HEK293 (cell line): ENCODE measurements around the gene KCNK2.

Experiments used
- CTCF ChIA-PET: fragments of 350-600 bp; formaldehyde crosslinking; extraction: SDS; loops from one replicate; lab custom pipeline; 2021; ENCODE audit warnings: antibody characterized with exemption; lab: Yijun Ruan, JAX
- POLR2A ChIA-PET: fragments of 300-600 bp; formaldehyde crosslinking; extraction: SDS; loops from one replicate; lab custom pipeline; 2020; ENCODE audit warnings: antibody characterized with exemption, inconsistent platforms; lab: Yijun Ruan, JAX
- H3K27ac ChIP-seq: fragments of 200-500 bp; sonication (Bioruptor generic); 2 replicates; pipeline ENCODE4 v1.5.1; 2014; ENCODE audit warnings: low read depth, low read length, control low read depth, inconsistent platforms; ENCODE audit errors: extremely low read depth
- H3K36me3 ChIP-seq, 2 experiments: fragments of 200-500 bp in 1 of 2; sonication (Bioruptor generic) in 1 of 2; 1 replicate in 1 of 2; 2 replicates in 1 of 2; pipeline ENCODE4 v1.5.1; 2014 to 2017; ENCODE audit warnings: inconsistent platforms in 2 of 2, low read length in 2 of 2; ENCODE audit not compliant: control insufficient read depth in 2 of 2, insufficient read depth in 1 of 2
- H3K4me1 ChIP-seq: fragments of 200-500 bp; sonication (Bioruptor generic); 2 replicates; pipeline ENCODE4 v1.5.1; 2014; ENCODE audit warnings: mild to moderate bottlenecking, low read length, inconsistent platforms; ENCODE audit not compliant: control insufficient read depth, insufficient read depth
- H3K4me3 ChIP-seq: 2 replicates; pipeline ENCODE4 v1.5.1; 2011; ENCODE audit warnings: low read depth, mild to moderate bottlenecking, control low read depth, low read length, moderate library complexity
- H3K9me3 ChIP-seq: fragments of 200-500 bp; sonication (Bioruptor generic); 2 replicates; pipeline ENCODE4 v1.5.1; 2014; ENCODE audit warnings: low read depth, low read length, inconsistent platforms; ENCODE audit not compliant: control insufficient read depth, insufficient read depth
- GLI4 ChIP-seq: fragments of 450-650 bp; formaldehyde crosslinking; IDR thresholded peaks from 2 replicates; pipeline ENCODE4 v1.5.1; 2016; ENCODE audit warnings: missing biosample characterization, missing genetic modification characterization
- HOXC10 ChIP-seq: sonication (generic); formaldehyde crosslinking; IDR thresholded peaks from 2 replicates; pipeline ENCODE4 v1.8.1; 2023; ENCODE audit warnings: mild to moderate bottlenecking, missing genetic modification reagents
- MZF1 ChIP-seq: fragments of 450-650 bp; formaldehyde crosslinking; IDR thresholded peaks from 2 replicates; pipeline ENCODE4 v1.5.1; 2017; ENCODE audit warnings: missing biosample characterization, missing genetic modification characterization, borderline replicate concordance
- PATZ1 ChIP-seq: fragments of 450-650 bp; formaldehyde crosslinking; IDR thresholded peaks from 2 replicates; pipeline ENCODE4 v1.5.1; 2016; ENCODE audit warnings: missing biosample characterization, missing genetic modification characterization
- PRDM4 ChIP-seq: fragments of 450-650 bp; formaldehyde crosslinking; IDR thresholded peaks from 2 replicates; pipeline ENCODE4 v1.5.1; 2017; ENCODE audit warnings: missing biosample characterization, missing genetic modification characterization
- REPIN1 ChIP-seq: fragments of 450-650 bp; formaldehyde crosslinking; IDR thresholded peaks from 2 replicates; pipeline ENCODE4 v1.5.1; 2017; ENCODE audit warnings: missing biosample characterization, missing genetic modification characterization, low read depth
- SCRT1 ChIP-seq: fragments of 450-650 bp; formaldehyde crosslinking; IDR thresholded peaks from 2 replicates; pipeline ENCODE4 v1.5.1; 2016; ENCODE audit warnings: missing biosample characterization, missing genetic modification characterization, borderline replicate concordance
- SP3 ChIP-seq: fragments of 450-650 bp; formaldehyde crosslinking; IDR thresholded peaks from 2 replicates; pipeline ENCODE4 v1.5.1; 2016; ENCODE audit warnings: missing biosample characterization, missing genetic modification characterization
- ZBTB11 ChIP-seq: fragments of 450-650 bp; formaldehyde crosslinking; conservative IDR thresholded peaks from 2 replicates; pipeline ENCODE4 v1.5.1; 2016; ENCODE audit warnings: low read depth, missing biosample characterization, missing genetic modification characterization
- ZBTB26 ChIP-seq: fragments of 450-650 bp; formaldehyde crosslinking; optimal IDR thresholded peaks from 2 replicates; pipeline ENCODE3; 2016; ENCODE audit warnings: missing biosample characterization, mild to moderate bottlenecking, missing genetic modification characterization
- ZFP37 ChIP-seq: fragments of 450-650 bp; formaldehyde crosslinking; IDR thresholded peaks from 2 replicates; pipeline ENCODE4 v1.5.1; 2016; ENCODE audit warnings: missing biosample characterization, missing genetic modification characterization
- ZNF157 ChIP-seq: fragments of 450-650 bp; formaldehyde crosslinking; IDR thresholded peaks from 2 replicates; pipeline ENCODE4 v1.5.1; 2016; ENCODE audit warnings: missing biosample characterization, missing genetic modification characterization
- ZNF169 ChIP-seq: fragments of 450-650 bp; formaldehyde crosslinking; IDR thresholded peaks from 2 replicates; pipeline ENCODE4 v1.5.1; 2016; ENCODE audit warnings: missing biosample characterization, missing genetic modification characterization
- ZNF302 ChIP-seq: fragments of 450-650 bp; formaldehyde crosslinking; IDR thresholded peaks from 2 replicates; pipeline ENCODE4 v1.5.1; 2016; ENCODE audit warnings: missing biosample characterization, missing genetic modification characterization, low read depth
- ZNF311 ChIP-seq: fragments of 450-650 bp; formaldehyde crosslinking; IDR thresholded peaks from 2 replicates; pipeline ENCODE4 v1.5.1; 2017; ENCODE audit warnings: missing biosample characterization, missing genetic modification characterization, borderline replicate concordance
- ZNF426 ChIP-seq: fragments of 450-650 bp; formaldehyde crosslinking; IDR thresholded peaks from 2 replicates; pipeline ENCODE4 v1.5.1; 2017; ENCODE audit warnings: missing biosample characterization, missing genetic modification characterization, mild to moderate bottlenecking, inconsistent platforms, moderate library complexity
- ZNF529 ChIP-seq: fragments of 450-650 bp; formaldehyde crosslinking; IDR thresholded peaks from 2 replicates; pipeline ENCODE4 v1.5.1; 2017; ENCODE audit warnings: missing genetic modification characterization, missing biosample characterization; ENCODE audit not compliant: insufficient replicate concordance
- ZNF558 ChIP-seq: fragments of 450-650 bp; formaldehyde crosslinking; IDR thresholded peaks from 2 replicates; pipeline ENCODE4 v1.5.1; 2016; ENCODE audit warnings: missing biosample characterization, missing genetic modification characterization
- ZNF571 ChIP-seq: fragments of 450-650 bp; formaldehyde crosslinking; IDR thresholded peaks from 2 replicates; pipeline ENCODE4 v1.5.0; 2017; ENCODE audit warnings: missing biosample characterization, missing genetic modification characterization
- ZNF596 ChIP-seq: fragments of 450-650 bp; IDR thresholded peaks from 2 replicates; pipeline ENCODE4 v1.5.0; 2018; ENCODE audit warnings: missing biosample characterization, mild to moderate bottlenecking, missing genetic modification characterization, moderate library complexity
- ZNF670 ChIP-seq: fragments of 450-650 bp; formaldehyde crosslinking; IDR thresholded peaks from 2 replicates; pipeline ENCODE4 v1.5.1; 2016; ENCODE audit warnings: missing biosample characterization, missing genetic modification characterization, low read depth
- ZNF707 ChIP-seq: fragments of 450-650 bp; formaldehyde crosslinking; IDR thresholded peaks from 2 replicates; pipeline ENCODE4 v1.5.1; 2016; ENCODE audit warnings: missing biosample characterization, missing genetic modification characterization
- ZSCAN4 ChIP-seq: fragments of 450-650 bp; formaldehyde crosslinking; IDR thresholded peaks from 2 replicates; pipeline ENCODE4 v1.5.1; 2017; ENCODE audit warnings: missing biosample characterization, missing genetic modification characterization

The KCNK2 gene

GRCh38 chr1:215188302-215188950 lies 105.9 kb downstream of the KCNK2 start (continued):
- TF ChIP-seq ZNF571 (tag by site-specific recombination): no peak
- TF ChIP-seq PRDM4 (tag by site-specific recombination): no peak
- no peak for TF ChIP-seq ZNF157 (tag by site-specific recombination)
- TF ChIP-seq PATZ1: no peak
- TF ChIP-seq SCRT1 (tag by site-specific recombination): no peak
- no peak for TF ChIP-seq ZNF707 (tag by site-specific recombination)
- no peak for TF ChIP-seq ZNF302
- no peak for TF ChIP-seq ZNF558
- no peak for TF ChIP-seq ZNF529
- no peak for TF ChIP-seq SP3 (tag by site-specific recombination)
- TF ChIP-seq MZF1: no peak

GRCh38 chr1:215192306-215192705 lies 109.8 kb downstream of the KCNK2 start:
- CTCF ChIA-PET: no interaction called here
- TF ChIP-seq REPIN1 (tag by site-specific recombination) (no peak), ZBTB11 (no peak), ZNF670 (tag by site-specific recombination) (no peak), ZSCAN4 (no peak), ZNF311 (no peak), HOXC10 (no peak), ZNF426 (no peak), ZBTB26 (no peak), ZFP37 (tag by site-specific recombination) (no peak), ZNF596 (tag by site-specific recombination) (no peak), GLI4 (no peak), ZNF169 (tag by site-specific recombination) (no peak)
- TF ChIP-seq, all 188 proteins: peak for 0
- H3K36me3 ChIP-seq: no peaks in the 10 kb centered on the region
- no peaks in the 10 kb centered on the region for H3K4me1 ChIP-seq
- no peaks in the 10 kb centered on the region for H3K9me3 ChIP-seq
- POLR2A ChIA-PET: no interaction called here
- H3K4me3 ChIP-seq: no peak overlapping the region
- H3K27ac ChIP-seq: no peak overlapping the region
